ENCODE measurements around the gene DPH7. TPM values are rescaled to one million over a fixed set of nuclear protein-coding genes. Genes with fewer than 3 reads are reported as not detected.

The DPH7 gene
- total and polyA plus RNA-seq, 4 donors = 7.9 to 18.9 (median 12.3) TPM

DNA sequence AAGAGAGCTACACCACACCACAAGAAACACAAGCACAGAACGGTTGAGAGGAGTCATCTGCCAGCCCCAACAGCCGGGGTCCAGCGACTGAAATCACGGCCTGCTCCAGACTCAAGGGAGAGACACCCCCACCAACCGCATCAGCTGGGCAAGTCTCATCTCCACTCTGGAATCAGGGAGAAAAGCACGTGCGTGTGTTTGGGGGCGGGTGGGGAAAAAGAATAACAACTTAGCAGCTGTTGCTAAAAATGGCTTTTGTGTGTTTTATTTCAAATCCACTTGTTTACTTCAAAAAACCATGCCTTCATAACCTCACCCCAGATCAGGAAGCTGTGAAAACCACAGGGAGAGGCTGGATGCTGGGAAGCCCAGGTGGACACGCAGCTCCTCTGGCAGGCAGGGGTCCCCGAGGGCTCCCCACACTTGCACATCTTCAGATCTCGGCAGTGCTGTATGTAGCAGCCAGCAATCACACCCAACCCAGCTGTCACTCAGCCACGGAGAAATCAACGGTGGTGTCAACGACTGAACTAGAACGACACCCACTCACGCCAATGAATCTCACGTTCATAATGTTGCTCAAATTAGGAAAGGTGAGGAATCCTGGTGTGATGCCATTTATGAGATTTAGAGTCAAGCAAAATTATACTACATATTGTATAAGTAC is 47.5 kb downstream of the DPH7 start:
- 82% methylated on average over 17 of the region's 17 CpGs for WGBS
- Histone ChIP-seq H3K9ac (ENCODE audit: low read depth in 1 of 2, low read length in 2 of 2) (no peak overlapping the region), H3K27ac (ENCODE audit: low read depth in 1 of 2, low read length in 2 of 2) (no peak overlapping the region), H3K9me3 (ENCODE audit: control insufficient read depth in 4 of 4, low read length in 3 of 4) (no peaks in the 10 kb centered on the region), H3K4me3 (ENCODE audit: low read depth in 1 of 3, low read length in 3 of 3) (no peak overlapping the region), H3K4me1 (ENCODE audit: control insufficient read depth in 4 of 4, insufficient read depth in 4 of 4, low read length in 3 of 4) (peaks cover 0 to 13% (median 7%) of the 10 kb centered on the region in 4 donors), H3K27me3 (ENCODE audit: control insufficient read depth in 4 of 4, insufficient read depth in 4 of 4, low read length in 3 of 4) (no peaks in the 10 kb centered on the region), H3K36me3 (ENCODE audit: control insufficient read depth in 4 of 4, insufficient read depth in 3 of 4, low read depth in 1 of 4, low read length in 3 of 4) (peaks cover 0 to 2% (median under 1%) of the 10 kb centered on the region in 4 donors)
- no peak for TF ChIP-seq JUND (IDR thresholded peaks at IDR 0.05)
- TF ChIP-seq, protein P1, sequence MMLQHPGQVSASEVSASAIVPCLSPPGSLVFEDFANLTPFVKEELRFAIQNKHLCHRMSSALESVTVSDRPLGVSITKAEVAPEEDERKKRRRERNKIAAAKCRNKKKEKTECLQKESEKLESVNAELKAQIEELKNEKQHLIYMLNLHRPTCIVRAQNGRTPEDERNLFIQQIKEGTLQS (IDR thresholded peaks at IDR 0.05) = no peak
- TF ChIP-seq GABPA (IDR thresholded peaks at IDR 0.05 in 1 of 2, conservative IDR thresholded peaks at IDR 0.05 in 1 of 2) = no peak
- TF ChIP-seq FOXA1 (IDR thresholded peaks at IDR 0.05) = no peak
- no peak for TF ChIP-seq FOXA2 (IDR thresholded peaks at IDR 0.05)
- no peak for DNase-seq (ENCODE audit: low spot score)

- H3K9ac ChIP-seq (ENCODE audit: low read depth in 1 of 2, low read length in 2 of 2) = no peak overlapping the region
- H3K27me3 ChIP-seq (ENCODE audit: control insufficient read depth in 4 of 4, insufficient read depth in 4 of 4, low read length in 3 of 4) = no peaks in the 10 kb centered on the region
- H3K9me3 ChIP-seq (ENCODE audit: control insufficient read depth in 4 of 4, low read length in 3 of 4) = no peaks in the 10 kb centered on the region
- DNase-seq (ENCODE audit: low spot score) = no peak
- WGBS = 84% methylated on average over 5 of the region's 5 CpGs
- TF ChIP-seq YY1 (IDR thresholded peaks at IDR 0.05) = no peak
- no peak for TF ChIP-seq FOXA1 (IDR thresholded peaks at IDR 0.05)
- no peak overlapping the region for H3K4me3 ChIP-seq (ENCODE audit: low read depth in 1 of 3, low read length in 3 of 3)
- H3K36me3 ChIP-seq (ENCODE audit: control insufficient read depth in 4 of 4, insufficient read depth in 3 of 4, low read depth in 1 of 4, low read length in 3 of 4) = peaks cover 0 to 2% (median 0%) of the 10 kb centered on the region in 4 donors
- H3K4me1 ChIP-seq (ENCODE audit: control insufficient read depth in 4 of 4, insufficient read depth in 4 of 4, low read length in 3 of 4) = peaks cover 0 to 9% (median 7%) of the 10 kb centered on the region in 4 donors
- H3K27ac ChIP-seq (ENCODE audit: low read depth in 1 of 2, low read length in 2 of 2) = no peak overlapping the region
Observed at GRCh38 chr9:137530331-137530730, 48.4 kb downstream of the DPH7 start.

DNA sequence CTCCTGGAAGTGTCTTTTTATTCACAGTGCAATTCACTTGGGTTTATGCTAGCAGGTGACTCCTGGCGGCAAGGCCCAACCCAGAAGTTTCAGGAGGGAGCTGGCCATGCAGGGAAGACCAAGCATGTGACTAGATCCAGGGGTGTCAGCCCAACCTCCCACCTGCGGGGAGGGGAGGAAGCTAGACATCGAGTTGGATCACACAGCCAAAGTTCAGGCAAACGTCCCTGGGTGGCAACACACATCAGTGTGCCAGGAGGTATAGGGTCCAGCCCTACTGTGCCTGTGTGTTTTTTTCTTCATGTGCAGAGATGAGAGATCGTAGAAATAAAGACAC is 53.8 kb downstream of the DPH7 start:
- H3K27me3 ChIP-seq (ENCODE audit: control insufficient read depth in 4 of 4, insufficient read depth in 4 of 4, low read length in 3 of 4) = no peaks in the 10 kb centered on the region
- no peaks in the 10 kb centered on the region for H3K4me1 ChIP-seq (ENCODE audit: control insufficient read depth in 4 of 4, insufficient read depth in 4 of 4, low read length in 3 of 4)
- no peak overlapping the region for H3K9ac ChIP-seq (ENCODE audit: low read depth in 1 of 2, low read length in 2 of 2)
- H3K4me3 ChIP-seq (ENCODE audit: low read depth in 1 of 3, low read length in 3 of 3) = no peak overlapping the region
- DNase-seq (ENCODE audit: low spot score) = no peak
- TF ChIP-seq FOXA2 (IDR thresholded peaks at IDR 0.05) = no peak
- TF ChIP-seq EGR1 (IDR thresholded peaks at IDR 0.05; ENCODE audit: low read depth in 2 of 2) = no peak
- TF ChIP-seq FOXA1 (IDR thresholded peaks at IDR 0.05) = no peak
- TF ChIP-seq GABPA (IDR thresholded peaks at IDR 0.05 in 1 of 2, conservative IDR thresholded peaks at IDR 0.05 in 1 of 2) = no peak
- TF ChIP-seq CTCF (IDR thresholded peaks at IDR 0.05; ENCODE audit: low read depth, low read length, missing input control) = no peak
- no peak for TF ChIP-seq RXRA (IDR thresholded peaks at IDR 0.05)
- TF ChIP-seq TAF1 (conservative IDR thresholded peaks at IDR 0.05) = no peak
- no peak for TF ChIP-seq MAX (IDR thresholded peaks at IDR 0.05)
- TF ChIP-seq HNF4G (IDR thresholded peaks at IDR 0.05) = no peak
- TF ChIP-seq, protein P1 (IDR thresholded peaks at IDR 0.05) = no peak
- no peak for TF ChIP-seq RAD21 (IDR thresholded peaks at IDR 0.05)
- TF ChIP-seq JUND (IDR thresholded peaks at IDR 0.05) = no peak
- no peak for TF ChIP-seq YY1 (IDR thresholded peaks at IDR 0.05)
- TF ChIP-seq NR2F2 (IDR thresholded peaks at IDR 0.05) = no peak
- no peak for TF ChIP-seq REST (IDR thresholded peaks at IDR 0.05)
- TF ChIP-seq, protein P2, sequence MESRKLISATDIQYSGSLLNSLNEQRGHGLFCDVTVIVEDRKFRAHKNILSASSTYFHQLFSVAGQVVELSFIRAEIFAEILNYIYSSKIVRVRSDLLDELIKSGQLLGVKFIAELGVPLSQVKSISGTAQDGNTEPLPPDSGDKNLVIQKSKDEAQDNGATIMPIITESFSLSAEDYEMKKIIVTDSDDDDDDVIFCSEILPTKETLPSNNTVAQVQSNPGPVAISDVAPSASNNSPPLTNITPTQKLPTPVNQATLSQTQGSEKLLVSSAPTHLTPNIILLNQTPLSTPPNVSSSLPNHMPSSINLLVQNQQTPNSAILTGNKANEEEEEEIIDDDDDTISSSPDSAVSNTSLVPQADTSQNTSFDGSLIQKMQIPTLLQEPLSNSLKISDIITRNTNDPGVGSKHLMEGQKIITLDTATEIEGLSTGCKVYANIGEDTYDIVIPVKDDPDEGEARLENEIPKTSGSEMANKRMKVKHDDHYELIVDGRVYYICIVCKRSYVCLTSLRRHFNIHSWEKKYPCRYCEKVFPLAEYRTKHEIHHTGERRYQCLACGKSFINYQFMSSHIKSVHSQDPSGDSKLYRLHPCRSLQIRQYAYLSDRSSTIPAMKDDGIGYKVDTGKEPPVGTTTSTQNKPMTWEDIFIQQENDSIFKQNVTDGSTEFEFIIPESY (IDR thresholded peaks at IDR 0.05) = no peak
- H3K36me3 ChIP-seq (ENCODE audit: control insufficient read depth in 4 of 4, insufficient read depth in 3 of 4, low read depth in 1 of 4, low read length in 3 of 4) = peaks cover 0 to 11% (median 4%) of the 10 kb centered on the region in 4 donors
- H3K9me3 ChIP-seq (ENCODE audit: control insufficient read depth in 4 of 4, low read length in 3 of 4) = no peaks in the 10 kb centered on the region
- WGBS = 78% methylated on average over 5 of the region's 5 CpGs
- H3K27ac ChIP-seq (ENCODE audit: low read depth in 1 of 2, low read length in 2 of 2) = no peak overlapping the region

Data from liver (tissue), 9 donors.